Body of pancreas (tissue), 4 donors: ENCODE data around the gene CAPG.
A peak's percentile ranks its signal among the peaks of the same experiment; 100 is the strongest.

ENCODE experiments used
- CTCF ChIP-seq, 7 experiments: fragments of 450-650 bp in 4 of 7; fragments of 200-600 bp in 3 of 7; sonication (generic) in 3 of 7; IDR thresholded peaks; one replicate each; pipeline ENCODE4 v1.5.1; 2016 to 2019; ENCODE audit warnings: antibody characterized with exemption in 7 of 7
- POLR2A ChIP-seq, 3 donors: fragments of 450-650 bp; IDR thresholded peaks; one replicate each; pipeline ENCODE4 v1.6.1; 2016; ENCODE audit warnings: antibody characterized with exemption in 3 of 3, mild to moderate bottlenecking in 2 of 3

DNA sequence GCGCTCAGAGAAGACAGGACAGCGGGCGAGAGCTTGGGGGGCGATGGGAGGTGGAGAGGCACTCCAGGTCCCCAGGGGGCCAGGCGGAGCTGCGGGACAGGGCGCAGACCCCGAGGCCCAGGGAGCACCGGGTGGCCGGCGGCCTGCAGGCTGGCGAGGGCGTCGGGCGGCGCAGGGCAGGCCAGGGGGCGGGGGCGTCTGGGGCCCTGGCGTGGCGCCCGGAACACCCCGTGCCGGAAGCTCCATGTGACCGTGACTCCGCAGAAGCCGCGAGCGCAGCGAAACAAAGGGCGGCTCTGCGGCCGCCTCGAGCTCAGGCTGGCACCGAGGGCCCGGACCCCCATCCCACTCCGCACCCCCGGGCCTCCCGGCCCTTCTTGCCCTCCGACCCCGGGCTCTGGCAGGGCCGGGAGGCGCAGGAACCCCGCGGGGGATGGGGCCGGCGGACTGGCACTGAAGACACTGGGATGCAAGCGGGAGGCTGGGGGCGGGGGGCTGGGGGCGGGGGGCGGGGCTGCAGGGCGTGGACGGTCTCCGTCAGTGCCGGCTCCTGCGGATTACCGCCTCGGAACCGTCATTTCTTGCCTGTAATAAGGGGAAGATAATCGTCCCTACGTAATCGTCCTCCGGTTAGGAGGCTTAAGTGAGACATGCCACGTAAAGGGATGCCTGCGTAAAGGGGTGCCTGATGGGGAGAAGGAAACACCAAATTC, 27.5 kb upstream of the CAPG start:
- TF ChIP-seq CTCF (IDR thresholded peaks at IDR 0.05), result no peak
- peak; percentile 83 to 89 (median 87) for TF ChIP-seq POLR2A (IDR thresholded peaks at IDR 0.05)
